CD4-positive, alpha-beta memory T cell (primary cell): ENCODE data around the gene NOD2. TPM values are rescaled to one million over a fixed set of nuclear protein-coding genes. Genes with fewer than 3 reads are reported as not detected.

Experiments used
- CTCF ChIA-PET: fragments of 350-600 bp; sonication (Branson Sonifier 250); formaldehyde crosslinking; loops from one replicate; lab custom pipeline; 2021; ENCODE audit warnings: inconsistent platforms; ENCODE audit not compliant: partially characterized antibody; lab: Charles Lee
- POLR2A ChIA-PET: fragments of 350-600 bp; sonication (Branson Sonifier 250); formaldehyde crosslinking; loops from one replicate; lab custom pipeline; 2021; ENCODE audit not compliant: partially characterized antibody; lab: Charles Lee
- DNase-seq, 5 donors: peaks; one replicate each; pipeline versions ENCODE4 v3.0.0 to v3.0.0-alpha.2; 2020 to 2022; ENCODE audit warnings: mixed read lengths in 1 of 5
- H3K27ac ChIP-seq: one replicate; pipeline ENCODE4 v1.7.0; 2013; ENCODE audit warnings: low read depth, low read length
- H3K27me3 ChIP-seq: 2 replicates; pipeline ENCODE4 v1.7.0; 2013; ENCODE audit warnings: mild to moderate bottlenecking, low read length, moderate library complexity; ENCODE audit not compliant: insufficient read depth
- H3K36me3 ChIP-seq: 2 replicates; pipeline ENCODE4 v1.7.0; 2013; ENCODE audit warnings: mild to moderate bottlenecking, low read length, moderate library complexity; ENCODE audit not compliant: insufficient read depth
- H3K4me1 ChIP-seq: 2 replicates; pipeline ENCODE4 v1.7.0; 2013; ENCODE audit warnings: mild to moderate bottlenecking, low read length, moderate library complexity; ENCODE audit not compliant: insufficient read depth
- H3K4me3 ChIP-seq, 2 donors: one replicate each; pipeline ENCODE4 v1.7.0; 2013; ENCODE audit warnings: low read length in 2 of 2, mild to moderate bottlenecking in 1 of 2
- H3K9me3 ChIP-seq, 2 donors: one replicate each; pipeline ENCODE4 v1.7.0; 2013; ENCODE audit warnings: low read length in 2 of 2, control low read depth in 1 of 2; ENCODE audit not compliant: control insufficient read depth in 1 of 2
- H3K27ac Mint-ChIP-seq, 7 donors: one replicate each; pipeline ENCODE4 v1.8.0; 2020 to 2021; ENCODE audit warnings: mixed read lengths in 7 of 7, mild to moderate bottlenecking in 6 of 7, inconsistent platforms in 3 of 7, moderate library complexity in 3 of 7
- H3K27me3 Mint-ChIP-seq, 2 donors: one replicate each; pipeline ENCODE4 v1.8.0; 2020 to 2021; ENCODE audit warnings: mixed read lengths in 2 of 2
- H3K36me3 Mint-ChIP-seq, 2 donors: one replicate each; pipeline ENCODE4 v1.8.0; 2020 to 2021; ENCODE audit warnings: mixed read lengths in 2 of 2, inconsistent platforms in 1 of 2, mild to moderate bottlenecking in 1 of 2
- H3K4me1 Mint-ChIP-seq, 4 donors: one replicate each; pipeline ENCODE4 v1.8.0; 2020 to 2021; ENCODE audit warnings: mixed read lengths in 4 of 4, mild to moderate bottlenecking in 1 of 4
- H3K4me3 Mint-ChIP-seq, 8 donors: one replicate each; pipeline ENCODE4 v1.8.0; 2020 to 2021; ENCODE audit warnings: mixed read lengths in 8 of 8, mild to moderate bottlenecking in 7 of 8, moderate library complexity in 6 of 8, inconsistent platforms in 3 of 8
- H3K9me3 Mint-ChIP-seq, 8 donors: one replicate each; pipeline ENCODE4 v1.8.0; 2020 to 2021; ENCODE audit warnings: mixed read lengths in 8 of 8, mild to moderate bottlenecking in 5 of 8, inconsistent platforms in 3 of 8, moderate library complexity in 1 of 8
- intact Hi-C: fragments of 100-400 bp; cut with micrococcal nuclease; formaldehyde crosslinking; loops from one replicate; pipeline ENCODE4 v1.15.1; 2023
- polyA plus RNA-seq, 2 donors: library from polyadenylated mRNA; unstranded; fragments of 300-500 nt; fragmentation: Illumina TruSeq; gene quantifications; one replicate each; pipeline ENCODE4 v1.2.3, GENCODE V29; 2021
- total RNA-seq, 2 experiments: library from RNA; stranded (reverse); gene quantifications; one replicate each; pipeline ENCODE4 v1.2.3, GENCODE V29; 2021

The NOD2 gene
- total and polyA plus RNA-seq, 4 experiments from 2014 or later, result 2.2 to 10.9 (median 6.7) TPM

- Histone ChIP-seq H3K4me3 (peak overlapping the region in 1 of 2 donors; percentile 10), H3K27me3 (no peaks in the 10 kb centered on the region), H3K4me1 (peaks cover 97% of the 10 kb centered on the region), H3K9me3 (no peaks in the 10 kb centered on the region), H3K27ac (no peak overlapping the region), H3K36me3 (peaks cover 32% of the 10 kb centered on the region)
- peak overlapping the region; percentile 14 to 76 (median 66) for H3K4me3 Mint-ChIP-seq
- CTCF ChIA-PET, result interaction anchor here (0.7 kb wide), 1 partner anchor 12 kb away, joined by 3 read pairs; no protein-coding TSS in a partner anchor
- peaks cover 0 to 6% (median 0%) of the 10 kb centered on the region in 8 donors for H3K9me3 Mint-ChIP-seq
- POLR2A ChIA-PET, result interaction anchor here (1.2 to 1.3 kb wide), 2 partner anchors 15 to 20 kb away, joined by 3 to 8 read pairs; no protein-coding TSS in a partner anchor
- no peaks in the 10 kb centered on the region for H3K27me3 Mint-ChIP-seq
- no peak for DNase-seq
- H3K27ac Mint-ChIP-seq, result peak overlapping the region in 6 of 7 donors; percentile 7 to 83 (median 22)
- intact Hi-C loops, result loop anchor here (2.0 to 5.0 kb wide), 2 partner anchors 18 to 36 kb away; no protein-coding TSS in a partner anchor
- H3K4me1 Mint-ChIP-seq, result peaks cover 72 to 94% (median 83%) of the 10 kb centered on the region in 4 donors
- H3K36me3 Mint-ChIP-seq, result peaks cover 78 to 80% of the 10 kb centered on the region in 2 donors
These were observed 67.9 kb downstream of the NOD2 start for GRCh38 chr16:50761267-50761666.

GRCh38 chr16:50762241-50762640 is 68.8 kb downstream of the NOD2 start:
- Mint-ChIP-seq H3K27ac (peak overlapping the region; percentile 2 to 75 (median 23)), H3K36me3 (peaks cover 78% of the 10 kb centered on the region in 2 donors), H3K9me3 (peaks cover 0 to 8% (median 0%) of the 10 kb centered on the region in 8 donors), H3K4me1 (peaks cover 71 to 94% (median 83%) of the 10 kb centered on the region in 4 donors), H3K4me3 (peak overlapping the region; percentile 3 to 71 (median 63)), H3K27me3 (no peaks in the 10 kb centered on the region)
- no peak overlapping the region for H3K27ac ChIP-seq
- H3K4me1 ChIP-seq, result peaks cover 97% of the 10 kb centered on the region
- intact Hi-C loops, result loop anchor here (5.0 kb wide), 1 partner anchor 35 kb away; no protein-coding TSS in a partner anchor
- no peak for DNase-seq
- no peak overlapping the region for H3K4me3 ChIP-seq
- H3K36me3 ChIP-seq, result peaks cover 32% of the 10 kb centered on the region
- no peaks in the 10 kb centered on the region for H3K27me3 ChIP-seq
- H3K9me3 ChIP-seq, result no peaks in the 10 kb centered on the region
- ChIA-PET CTCF (interaction anchor here (1.0 to 1.5 kb wide), 4 partner anchors 17 to 95 kb away, joined by 3 to 4 read pairs (median 4); no protein-coding TSS in a partner anchor), POLR2A (interaction anchor here (0.7 to 1.3 kb wide), 5 partner anchors 10 to 83 kb away, joined by 3 to 5 read pairs (median 3); partner anchors contain the start of gene CYLD)

GRCh38 chr16:50763211-50763610 is 69.8 kb downstream of the NOD2 start:
- Mint-ChIP-seq H3K4me1 (peaks cover 71 to 97% (median 84%) of the 10 kb centered on the region in 4 donors), H3K36me3 (peaks cover 77 to 79% of the 10 kb centered on the region in 2 donors), H3K4me3 (peak overlapping the region in 7 of 8 donors; percentile 6 to 79 (median 71)), H3K27me3 (no peaks in the 10 kb centered on the region), H3K9me3 (peaks cover 0 to 8% (median 0%) of the 10 kb centered on the region in 8 donors), H3K27ac (peak overlapping the region in 5 of 7 donors; percentile 26 to 77 (median 47))
- DNase-seq, result no peak
- H3K27me3 ChIP-seq, result no peaks in the 10 kb centered on the region
- H3K36me3 ChIP-seq, result peaks cover 32% of the 10 kb centered on the region
- H3K9me3 ChIP-seq, result no peaks in the 10 kb centered on the region
- intact Hi-C loops, result loop anchor here (5.0 kb wide), 1 partner anchor 34 kb away; no protein-coding TSS in a partner anchor
- H3K4me3 ChIP-seq, result no peak overlapping the region
- ChIA-PET POLR2A (interaction anchor here (1.3 kb wide), 2 partner anchors 11 to 22 kb away, joined by 3 to 5 read pairs; partner anchors contain the start of gene CYLD), CTCF (interaction anchor here (1.0 to 1.7 kb wide), 5 partner anchors 16 to 96 kb away, joined by 3 to 8 read pairs (median 4); no protein-coding TSS in a partner anchor)
- no peak overlapping the region for H3K27ac ChIP-seq
- peaks cover 99% of the 10 kb centered on the region for H3K4me1 ChIP-seq

- Mint-ChIP-seq H3K27ac (peak overlapping the region; percentile 3 to 85 (median 42)), H3K27me3 (no peaks in the 10 kb centered on the region), H3K36me3 (peaks cover 82 to 85% of the 10 kb centered on the region in 2 donors), H3K9me3 (peaks cover 0 to 8% (median 0%) of the 10 kb centered on the region in 8 donors), H3K4me1 (peaks cover 74 to 100% (median 88%) of the 10 kb centered on the region in 4 donors), H3K4me3 (peak overlapping the region in 5 of 8 donors; percentile 25 to 84 (median 53))
- Histone ChIP-seq H3K36me3 (peaks cover 26% of the 10 kb centered on the region), H3K27me3 (no peaks in the 10 kb centered on the region), H3K27ac (no peak overlapping the region), H3K9me3 (no peaks in the 10 kb centered on the region), H3K4me3 (no peak overlapping the region), H3K4me1 (peaks cover 99% of the 10 kb centered on the region)
- ChIA-PET CTCF (interaction anchor here (0.7 to 2.3 kb wide), 5 partner anchors 8 to 99 kb away, joined by 3 to 10 read pairs (median 7); no protein-coding TSS in a partner anchor), POLR2A (interaction anchor here (1.0 to 4.2 kb wide), 5 partner anchors 9 to 94 kb away, joined by 3 to 25 read pairs (median 3); no protein-coding TSS in a partner anchor)
- no peak for DNase-seq
- intact Hi-C loops, result no loop called here
These were observed 71.9 kb downstream of the NOD2 start for GRCh38 chr16:50765260-50765659.

GRCh38 chr16:50765861-50766260 is 72.5 kb downstream of the NOD2 start:
- intact Hi-C loops, result loop anchor here (2.0 kb wide), 2 partner anchors 13 to 15 kb away; no protein-coding TSS in a partner anchor
- POLR2A ChIA-PET, result interaction anchor here (1.0 to 4.2 kb wide), 5 partner anchors 10 to 94 kb away, joined by 3 to 25 read pairs (median 3); no protein-coding TSS in a partner anchor
- H3K4me1 ChIP-seq, result peaks cover 99% of the 10 kb centered on the region

GRCh38 chr16:50767197-50767596 is 73.8 kb downstream of the NOD2 start:
- intact Hi-C loops, result loop anchor here (2.0 kb wide), 2 partner anchors 14 kb away; no protein-coding TSS in a partner anchor
- CTCF ChIA-PET, result interaction anchor here (1.1 to 2.3 kb wide), 7 partner anchors 9 to 741 kb away, joined by 3 to 13 read pairs (median 4); partner anchors contain the start of gene SNX20

More at GRCh38 chr16:50765861-50766260, 72.5 kb downstream of the NOD2 start:
- DNase-seq, result no peak
- no peak overlapping the region for H3K27ac ChIP-seq
- Mint-ChIP-seq H3K9me3 (peaks cover 0 to 8% (median 0%) of the 10 kb centered on the region in 8 donors), H3K4me3 (peak overlapping the region in 6 of 8 donors; percentile 53 to 84 (median 70)), H3K4me1 (peaks cover 72 to 100% (median 88%) of the 10 kb centered on the region in 4 donors), H3K36me3 (peaks cover 82 to 84% of the 10 kb centered on the region in 2 donors), H3K27me3 (no peaks in the 10 kb centered on the region), H3K27ac (peak overlapping the region in 5 of 7 donors; percentile 47 to 90 (median 85))
- H3K9me3 ChIP-seq, result no peaks in the 10 kb centered on the region
- H3K36me3 ChIP-seq, result peaks cover 23% of the 10 kb centered on the region
- no peak overlapping the region for H3K4me3 ChIP-seq
- H3K27me3 ChIP-seq, result no peaks in the 10 kb centered on the region
- CTCF ChIA-PET, result interaction anchor here (0.7 to 2.3 kb wide), 6 partner anchors 9 to 100 kb away, joined by 3 to 10 read pairs (median 5); no protein-coding TSS in a partner anchor

More at GRCh38 chr16:50767197-50767596, 73.8 kb downstream of the NOD2 start:
- Histone ChIP-seq H3K4me3 (no peak overlapping the region), H3K4me1 (peaks cover 99% of the 10 kb centered on the region), H3K27me3 (no peaks in the 10 kb centered on the region), H3K9me3 (no peaks in the 10 kb centered on the region), H3K27ac (no peak overlapping the region), H3K36me3 (peaks cover 16% of the 10 kb centered on the region)
- Mint-ChIP-seq H3K27ac (peak overlapping the region; percentile 23 to 90 (median 76)), H3K36me3 (peaks cover 84 to 86% of the 10 kb centered on the region in 2 donors), H3K4me1 (peaks cover 70 to 100% (median 87%) of the 10 kb centered on the region in 4 donors), H3K9me3 (peaks cover 0 to 8% (median 0%) of the 10 kb centered on the region in 8 donors), H3K27me3 (no peaks in the 10 kb centered on the region), H3K4me3 (peak overlapping the region in 7 of 8 donors; percentile 53 to 84 (median 69))
- peak in 4 of 5 donors; percentile 26 to 43 (median 32) for DNase-seq
- POLR2A ChIA-PET, result interaction anchor here (0.7 to 4.2 kb wide), 7 partner anchors 10 to 47 kb away, joined by 3 to 25 read pairs (median 4); no protein-coding TSS in a partner anchor
